ENCODE data around the gene CACNA2D4. TPM values are rescaled to one million over a fixed set of nuclear protein-coding genes. Genes with fewer than 3 reads are reported as not detected.

The CACNA2D4 gene
- total RNA-seq, 1 donor from 2014 or later: 0.58 TPM

GRCh38 chr12:1877169-1877878, 41.1 kb downstream of the CACNA2D4 start:
- DNase-seq (ENCODE audit: low read depth): no peak
- no peak overlapping the region for H3K4me3 ChIP-seq (ENCODE audit: low read depth, low read length)
- no peaks in the 10 kb centered on the region for H3K36me3 ChIP-seq (ENCODE audit: control insufficient read depth, insufficient read depth, low read length)
- H3K27me3 ChIP-seq (ENCODE audit: control insufficient read depth, insufficient read depth, low read length): peaks cover 8% of the 10 kb centered on the region
- TF ChIP-seq CTCF (IDR thresholded peaks at IDR 0.05; ENCODE audit: insufficient read depth, low read length, poor library complexity, severe bottlenecking): no peak

DNA sequence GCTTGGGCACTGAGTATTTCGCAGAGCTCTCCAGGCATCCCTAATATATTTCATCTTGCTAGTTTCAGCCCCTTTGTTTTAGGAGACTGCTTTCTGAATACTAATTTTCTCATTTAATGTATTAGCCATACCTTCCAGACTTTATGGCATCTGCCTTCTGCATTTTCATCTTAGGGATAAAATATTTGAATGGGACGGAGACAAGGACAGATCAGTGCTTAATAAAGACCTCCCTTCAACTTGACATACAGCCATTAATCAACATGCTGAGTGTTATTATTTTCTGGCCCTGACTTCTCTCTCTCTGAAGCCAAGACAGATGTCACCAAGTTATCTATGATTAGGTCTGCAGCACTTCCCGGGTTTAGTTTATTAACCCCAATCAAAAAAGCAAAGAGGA, 42.4 kb downstream of the CACNA2D4 start:
- Histone ChIP-seq H3K27me3 (ENCODE audit: control insufficient read depth, insufficient read depth, low read length) (peaks cover 6% of the 10 kb centered on the region), H3K36me3 (ENCODE audit: control insufficient read depth, insufficient read depth, low read length) (no peaks in the 10 kb centered on the region), H3K4me3 (ENCODE audit: low read depth, low read length) (no peak overlapping the region)
- no peak for TF ChIP-seq CTCF (IDR thresholded peaks at IDR 0.05; ENCODE audit: insufficient read depth, low read length, poor library complexity, severe bottlenecking)
- DNase-seq (ENCODE audit: low read depth): no peak

DNA sequence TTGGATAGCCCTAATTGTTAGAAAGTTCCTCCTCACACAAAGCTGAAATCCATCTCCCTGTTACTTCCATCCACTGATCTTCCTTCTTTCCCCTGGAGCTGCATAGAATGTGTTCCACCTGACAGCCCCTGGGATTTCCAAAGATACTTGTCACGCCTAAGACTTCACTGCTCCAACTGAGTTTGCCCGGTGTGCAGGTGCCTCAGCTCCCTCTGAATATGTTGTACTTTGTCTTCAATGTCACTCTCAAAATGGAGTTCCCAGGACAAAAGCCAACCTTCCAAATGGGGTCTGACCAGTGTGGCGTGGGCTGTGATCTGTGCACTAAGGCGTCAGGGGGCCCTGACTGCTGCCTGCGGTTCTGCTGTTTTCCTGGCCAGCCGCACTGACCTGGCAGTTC, 42.8 kb downstream of the CACNA2D4 start:
- H3K27me3 ChIP-seq (ENCODE audit: control insufficient read depth, insufficient read depth, low read length): peaks cover 6% of the 10 kb centered on the region

DNA sequence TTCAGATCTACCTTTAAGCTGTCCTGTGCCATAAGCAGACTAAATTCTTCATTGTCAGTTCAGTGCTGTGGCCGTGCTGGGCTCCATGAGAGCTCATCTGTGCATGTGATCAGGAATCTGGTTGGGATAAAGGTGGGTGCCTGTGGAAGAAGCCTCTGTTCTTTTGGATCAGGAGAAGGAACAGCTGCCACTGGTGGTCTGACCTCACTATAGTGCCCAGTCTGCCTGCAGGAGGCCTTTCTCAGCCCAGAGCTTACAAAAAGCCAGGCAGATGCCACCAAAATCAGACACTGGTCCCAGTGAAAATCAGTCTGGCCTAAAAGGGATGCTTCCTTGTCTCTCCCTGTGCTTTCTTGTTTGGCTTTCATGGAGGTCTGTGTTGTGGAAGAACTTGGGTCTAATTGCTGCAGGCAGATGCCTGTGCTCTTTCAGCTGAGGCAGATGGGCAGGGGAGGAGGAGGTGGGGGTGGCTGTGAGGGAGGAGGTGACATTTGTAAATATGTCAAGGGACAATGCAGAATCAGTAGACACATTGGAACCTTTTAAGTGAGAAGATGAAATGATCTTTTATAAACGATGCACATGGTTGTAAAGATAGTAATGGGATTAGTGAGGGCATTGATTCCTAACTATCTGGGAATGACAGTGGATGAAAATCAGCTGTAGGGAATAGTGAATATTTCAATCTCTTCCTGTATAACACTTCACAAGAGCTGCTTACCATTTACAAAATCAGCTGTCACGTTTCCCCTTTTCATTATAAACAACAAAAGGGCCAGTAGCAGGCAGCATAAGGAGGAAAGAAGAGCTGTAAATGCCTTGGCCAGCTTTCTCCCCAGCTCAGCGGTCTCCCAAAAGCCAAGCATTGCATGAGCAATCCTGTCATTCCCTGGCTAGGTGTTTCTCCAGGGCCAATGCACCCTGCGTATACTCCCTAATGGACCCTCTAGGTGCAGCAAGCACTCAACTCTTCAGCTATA, 44.6 kb downstream of the CACNA2D4 start:
- Histone ChIP-seq H3K4me3 (ENCODE audit: low read depth, low read length) (no peak overlapping the region), H3K27me3 (ENCODE audit: control insufficient read depth, insufficient read depth, low read length) (peaks cover 6% of the 10 kb centered on the region), H3K36me3 (ENCODE audit: control insufficient read depth, insufficient read depth, low read length) (no peaks in the 10 kb centered on the region)
- DNase-seq (ENCODE audit: low read depth): no peak
- no peak for TF ChIP-seq CTCF (IDR thresholded peaks at IDR 0.05; ENCODE audit: insufficient read depth, low read length, poor library complexity, severe bottlenecking)

More for the DNA sequence above, 42.8 kb downstream of the CACNA2D4 start:
- H3K4me3 ChIP-seq (ENCODE audit: low read depth, low read length): no peak overlapping the region
- H3K36me3 ChIP-seq (ENCODE audit: control insufficient read depth, insufficient read depth, low read length): no peaks in the 10 kb centered on the region
- no peak for TF ChIP-seq CTCF (IDR thresholded peaks at IDR 0.05; ENCODE audit: insufficient read depth, low read length, poor library complexity, severe bottlenecking)
- DNase-seq (ENCODE audit: low read depth): no peak

- no peak for DNase-seq (ENCODE audit: low read depth)
These were observed 46.0 kb downstream of the CACNA2D4 start for GRCh38 chr12:1872448-1872847.

More at GRCh38 chr12:1872448-1872847, 46.0 kb downstream of the CACNA2D4 start:
- peaks cover 6% of the 10 kb centered on the region for H3K27me3 ChIP-seq (ENCODE audit: control insufficient read depth, insufficient read depth, low read length)
- no peak overlapping the region for H3K4me3 ChIP-seq (ENCODE audit: low read depth, low read length)
- H3K36me3 ChIP-seq (ENCODE audit: control insufficient read depth, insufficient read depth, low read length): no peaks in the 10 kb centered on the region
- TF ChIP-seq CTCF (IDR thresholded peaks at IDR 0.05; ENCODE audit: insufficient read depth, low read length, poor library complexity, severe bottlenecking): no peak
